Left ventricle myocardium inferior (tissue), 1 donor: ENCODE measurements around the gene ECE1. TPM values are rescaled to one million over a fixed set of nuclear protein-coding genes. Genes with fewer than 3 reads are reported as not detected.

Source experiments
- DNase-seq: peaks from one replicate; pipeline ENCODE4 v3.0.0-alpha.2; 2020
- H3K27ac ChIP-seq: fragments of 200-600 bp; replicated peaks from 2 replicates; pipeline ENCODE4 v1.8.0; 2021
- H3K27me3 ChIP-seq: fragments of 200-600 bp; 2 replicates; pipeline ENCODE4 v1.8.0; 2021; ENCODE audit warnings: low read depth
- H3K36me3 ChIP-seq: fragments of 200-600 bp; 2 replicates; pipeline ENCODE4 v1.8.0; 2021
- H3K4me1 ChIP-seq: fragments of 200-600 bp; 2 replicates; pipeline ENCODE4 v1.8.0; 2021
- H3K4me3 ChIP-seq: fragments of 200-600 bp; 2 replicates; pipeline ENCODE4 v1.8.0; 2021; ENCODE audit warnings: mild to moderate bottlenecking, moderate library complexity
- H3K9me3 ChIP-seq: fragments of 200-600 bp; replicated peaks from 2 replicates; pipeline ENCODE4 v1.8.0; 2021
- intact Hi-C: fragments of 100-400 bp; cut with micrococcal nuclease; formaldehyde crosslinking; loops from one replicate; pipeline ENCODE4 v1.11.0; 2022
- total RNA-seq: library from RNA; stranded (reverse); fragmentation: NEBNext Ultra II Directional; extraction: Animal tissue kit (Norgen Biotek cat#: 25700); gene quantifications from one replicate; pipeline ENCODE4 v1.2.1, GENCODE V29; 2021
- TF ChIP-seq, protein P1 (sequence below): fragments of 200-600 bp; IDR thresholded peaks from 2 replicates; pipeline ENCODE4 v1.8.0; 2021; ENCODE audit warnings: antibody characterized with exemption, mild to moderate bottlenecking, borderline replicate concordance
- donor health status: DM: no; HTN: yes; CAD: no; lungs with severe emphysema.

Gene ECE1
- total RNA-seq, 1 donor from 2014 or later: 54.7 TPM

DNA sequence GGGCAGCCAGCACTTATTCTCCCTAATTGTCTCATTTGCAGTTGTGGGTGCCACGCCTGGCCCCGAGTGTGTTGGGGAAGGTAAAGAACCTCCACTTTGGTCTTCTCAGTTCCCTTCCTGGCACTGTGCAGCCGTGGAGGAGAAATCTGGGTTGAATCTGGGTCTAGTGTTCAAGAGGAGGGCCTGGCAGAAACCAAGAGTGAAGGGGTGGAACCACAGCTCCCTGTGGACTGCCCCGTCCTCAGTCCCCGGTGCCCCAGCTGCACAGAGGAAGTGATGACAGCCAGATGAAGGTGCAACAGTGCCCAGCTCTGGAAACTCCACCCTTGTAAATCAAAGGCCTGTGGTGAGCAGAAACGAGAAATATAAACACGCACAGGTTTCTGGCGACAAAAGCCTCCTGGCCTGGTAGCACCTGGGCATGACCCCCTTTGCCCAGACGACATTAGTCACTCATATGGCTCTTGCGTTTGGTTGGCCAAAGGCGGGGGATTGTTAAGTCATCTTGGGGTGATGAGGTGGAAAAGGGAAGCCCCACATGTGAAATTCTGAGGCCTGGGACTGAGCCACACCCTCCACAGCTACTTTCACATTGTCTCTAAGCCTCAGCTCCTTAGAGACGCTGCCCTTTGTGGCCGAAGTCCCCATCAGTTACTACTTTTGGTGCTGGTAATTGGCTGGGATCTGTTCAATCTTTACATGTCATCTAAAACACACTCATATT lies 4.2 kb upstream of the ECE1 start:
- no peak for DNase-seq
- intact Hi-C loops: no loop called here
- no peaks in the 10 kb centered on the region for H3K27me3 ChIP-seq
- H3K9me3 ChIP-seq: no peaks in the 10 kb centered on the region
- TF ChIP-seq, protein P1, sequence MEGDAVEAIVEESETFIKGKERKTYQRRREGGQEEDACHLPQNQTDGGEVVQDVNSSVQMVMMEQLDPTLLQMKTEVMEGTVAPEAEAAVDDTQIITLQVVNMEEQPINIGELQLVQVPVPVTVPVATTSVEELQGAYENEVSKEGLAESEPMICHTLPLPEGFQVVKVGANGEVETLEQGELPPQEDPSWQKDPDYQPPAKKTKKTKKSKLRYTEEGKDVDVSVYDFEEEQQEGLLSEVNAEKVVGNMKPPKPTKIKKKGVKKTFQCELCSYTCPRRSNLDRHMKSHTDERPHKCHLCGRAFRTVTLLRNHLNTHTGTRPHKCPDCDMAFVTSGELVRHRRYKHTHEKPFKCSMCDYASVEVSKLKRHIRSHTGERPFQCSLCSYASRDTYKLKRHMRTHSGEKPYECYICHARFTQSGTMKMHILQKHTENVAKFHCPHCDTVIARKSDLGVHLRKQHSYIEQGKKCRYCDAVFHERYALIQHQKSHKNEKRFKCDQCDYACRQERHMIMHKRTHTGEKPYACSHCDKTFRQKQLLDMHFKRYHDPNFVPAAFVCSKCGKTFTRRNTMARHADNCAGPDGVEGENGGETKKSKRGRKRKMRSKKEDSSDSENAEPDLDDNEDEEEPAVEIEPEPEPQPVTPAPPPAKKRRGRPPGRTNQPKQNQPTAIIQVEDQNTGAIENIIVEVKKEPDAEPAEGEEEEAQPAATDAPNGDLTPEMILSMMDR: no peak
- H3K4me1 ChIP-seq: peaks cover 70% of the 10 kb centered on the region
- H3K27ac ChIP-seq: peak overlapping the region; percentile 90
- H3K36me3 ChIP-seq: no peaks in the 10 kb centered on the region
- H3K4me3 ChIP-seq: no peak overlapping the region

DNA sequence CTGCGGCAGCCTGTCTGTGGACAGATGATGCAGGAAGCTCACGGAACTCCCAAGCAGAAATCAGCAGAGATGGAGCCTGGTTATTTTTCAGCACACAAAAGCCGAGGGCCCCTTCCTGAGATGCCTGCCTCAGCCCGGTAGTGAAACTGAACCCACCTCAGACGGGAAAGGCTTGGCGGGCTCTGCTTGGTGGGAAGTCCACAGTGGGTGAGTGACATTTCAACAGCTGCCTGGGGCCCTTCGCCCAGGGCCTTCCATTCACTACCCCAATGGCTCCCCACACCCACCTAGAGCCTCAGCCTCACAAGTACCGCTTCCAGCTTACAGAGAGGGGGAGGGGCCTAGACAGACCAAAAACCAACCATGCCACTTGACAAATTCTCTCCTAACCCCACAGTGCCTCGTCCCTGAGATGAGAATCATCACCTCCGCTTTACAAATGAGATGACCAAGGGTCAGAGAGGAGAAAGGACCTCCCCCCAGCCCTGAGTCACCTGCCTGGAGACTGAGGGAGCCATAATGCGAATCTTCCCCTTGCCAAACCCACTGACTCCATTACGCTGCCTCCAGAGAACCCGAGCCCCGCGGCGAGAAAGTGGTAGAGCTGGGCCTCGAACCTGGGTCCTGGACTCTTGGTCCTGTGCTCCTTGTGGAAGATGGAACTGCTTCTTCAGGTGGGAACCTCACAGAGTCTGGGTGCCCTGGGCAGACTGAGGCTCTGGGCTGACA lies 3.4 kb upstream of the ECE1 start:
- H3K36me3 ChIP-seq: no peaks in the 10 kb centered on the region
- no peaks in the 10 kb centered on the region for H3K27me3 ChIP-seq
- TF ChIP-seq, protein P1: no peak
- H3K27ac ChIP-seq: peak overlapping the region; percentile 90
- intact Hi-C loops: no loop called here
- H3K9me3 ChIP-seq: no peaks in the 10 kb centered on the region
- no peak for DNase-seq
- H3K4me3 ChIP-seq: peak overlapping the region; percentile 7
- peaks cover 70% of the 10 kb centered on the region for H3K4me1 ChIP-seq

DNA sequence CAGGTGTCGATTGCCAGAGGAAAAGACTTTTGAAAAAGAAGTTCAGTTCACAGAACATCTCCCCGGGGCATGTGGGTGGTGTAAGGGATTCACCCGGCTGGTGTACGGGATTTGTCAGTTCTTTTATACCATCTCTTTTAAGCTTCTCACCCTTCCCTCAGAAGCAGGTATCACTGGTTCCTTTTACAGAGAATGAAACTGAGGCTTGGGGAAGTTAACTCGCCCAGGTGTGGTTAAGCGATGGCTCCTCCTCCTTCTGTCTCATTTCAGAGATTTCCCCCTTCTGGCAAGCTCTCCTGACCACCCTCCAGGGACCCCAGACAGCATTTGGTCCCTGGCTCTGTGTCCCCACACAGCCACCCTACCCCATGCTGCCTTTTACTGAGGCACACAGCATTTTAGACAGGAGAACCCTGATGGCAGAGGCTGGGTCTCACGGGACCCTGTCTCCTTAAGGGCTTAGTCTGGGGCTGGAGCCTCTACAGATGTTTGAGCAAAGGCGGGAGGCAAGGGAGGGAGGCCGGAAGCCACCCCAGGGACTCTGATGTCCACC lies 2.8 kb upstream of the ECE1 start:
- TF ChIP-seq, protein P1: no peak
- intact Hi-C loops: no loop called here
- Histone ChIP-seq H3K9me3 (no peaks in the 10 kb centered on the region), H3K36me3 (no peaks in the 10 kb centered on the region), H3K27me3 (no peaks in the 10 kb centered on the region), H3K27ac (peak overlapping the region; percentile 90), H3K4me3 (peak overlapping the region; percentile 7), H3K4me1 (peaks cover 70% of the 10 kb centered on the region)
- DNase-seq: no peak

DNA sequence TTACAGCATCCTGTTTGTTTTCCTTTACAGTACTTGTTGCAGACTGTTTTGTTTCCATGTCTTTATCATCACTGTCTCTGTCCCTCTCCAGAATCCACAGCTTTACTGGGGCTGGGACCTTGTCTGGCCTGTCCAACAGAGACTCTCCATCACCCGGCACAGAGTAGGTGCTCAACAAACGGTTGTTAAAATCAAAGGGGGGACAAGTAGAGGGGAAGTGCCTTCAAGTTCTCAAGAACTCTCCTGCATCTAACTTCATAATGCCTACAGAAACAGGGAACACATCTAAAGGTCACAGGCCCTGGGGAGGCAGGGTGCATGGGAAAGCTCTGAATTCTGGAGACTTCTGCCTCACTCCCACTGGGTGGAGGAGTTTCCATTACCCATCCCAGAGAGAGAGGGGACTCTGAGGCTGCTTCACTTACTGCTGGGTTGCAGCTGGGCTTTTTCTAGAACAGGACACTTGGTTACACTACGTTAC lies 2.3 kb upstream of the ECE1 start:
- no peaks in the 10 kb centered on the region for H3K36me3 ChIP-seq
- H3K27me3 ChIP-seq: no peaks in the 10 kb centered on the region
- no peak for DNase-seq
- intact Hi-C loops: no loop called here
- TF ChIP-seq, protein P1: no peak
- peaks cover 66% of the 10 kb centered on the region for H3K4me1 ChIP-seq
- H3K9me3 ChIP-seq: no peaks in the 10 kb centered on the region
- no peak overlapping the region for H3K4me3 ChIP-seq
- H3K27ac ChIP-seq: peak overlapping the region; percentile 90

DNA sequence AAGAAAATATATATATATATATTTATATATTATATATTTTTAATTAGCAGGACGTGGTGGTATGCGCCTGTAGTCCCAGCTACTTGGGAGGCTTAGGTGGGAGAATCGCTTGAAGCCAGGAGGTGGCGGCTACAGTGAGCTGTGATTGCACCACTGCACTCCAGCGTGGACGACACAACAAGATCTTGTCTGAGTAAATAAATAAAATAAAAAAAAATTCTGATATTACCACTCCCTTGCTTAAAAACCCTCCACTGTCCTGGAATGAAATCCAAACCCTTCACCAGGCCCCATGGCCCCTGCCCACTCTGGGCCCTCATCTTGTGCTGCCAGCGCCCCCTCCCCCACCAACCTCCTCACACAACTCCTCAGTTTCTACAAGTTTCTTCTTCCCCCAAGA lies 1.7 kb upstream of the ECE1 start:
- Histone ChIP-seq H3K27me3 (no peaks in the 10 kb centered on the region), H3K4me3 (no peak overlapping the region), H3K4me1 (peaks cover 66% of the 10 kb centered on the region), H3K9me3 (no peaks in the 10 kb centered on the region), H3K36me3 (no peaks in the 10 kb centered on the region), H3K27ac (peak overlapping the region; percentile 90)
- TF ChIP-seq, protein P1: no peak
- intact Hi-C loops: no loop called here
- DNase-seq: no peak
